Kidney epithelial cell (primary cell): ENCODE results near the gene MRPS12. TPM values are rescaled to one million over a fixed set of nuclear protein-coding genes. Genes with fewer than 3 reads are reported as not detected.

Experiments
- DNase-seq: peaks from one replicate; pipeline ENCODE4 v3.0.0-alpha.2; 2010; ENCODE audit warnings: low read depth
- H3K27me3 ChIP-seq: 2 replicates; pipeline ENCODE4 v1.6.0; 2011; ENCODE audit warnings: low read length; ENCODE audit not compliant: control insufficient read depth, insufficient read depth
- H3K36me3 ChIP-seq: 2 replicates; pipeline ENCODE4 v1.5.1; 2011; ENCODE audit warnings: low read length; ENCODE audit not compliant: control insufficient read depth, insufficient read depth
- H3K4me3 ChIP-seq: 2 replicates; pipeline ENCODE4 v1.5.1; 2011; ENCODE audit warnings: low read depth, mild to moderate bottlenecking, control low read depth, low read length
- total RNA-seq: library from RNA; depleted of rRNA; stranded (reverse); fragments of >200 nt; gene quantifications from 2 replicates; pipeline ENCODE4 v1.2.3, GENCODE V29; 2015
- TF ChIP-seq, protein P1 (sequence below): IDR thresholded peaks from 2 replicates; pipeline ENCODE4 v1.5.1; 2011; ENCODE audit warnings: mild to moderate bottlenecking, moderate library complexity, low read length, control low read depth, inconsistent platforms; ENCODE audit not compliant: insufficient read depth, poor library complexity, severe bottlenecking

The MRPS12 gene
- total RNA-seq, 1 donor from 2014 or later: 53.8 TPM

DNA sequence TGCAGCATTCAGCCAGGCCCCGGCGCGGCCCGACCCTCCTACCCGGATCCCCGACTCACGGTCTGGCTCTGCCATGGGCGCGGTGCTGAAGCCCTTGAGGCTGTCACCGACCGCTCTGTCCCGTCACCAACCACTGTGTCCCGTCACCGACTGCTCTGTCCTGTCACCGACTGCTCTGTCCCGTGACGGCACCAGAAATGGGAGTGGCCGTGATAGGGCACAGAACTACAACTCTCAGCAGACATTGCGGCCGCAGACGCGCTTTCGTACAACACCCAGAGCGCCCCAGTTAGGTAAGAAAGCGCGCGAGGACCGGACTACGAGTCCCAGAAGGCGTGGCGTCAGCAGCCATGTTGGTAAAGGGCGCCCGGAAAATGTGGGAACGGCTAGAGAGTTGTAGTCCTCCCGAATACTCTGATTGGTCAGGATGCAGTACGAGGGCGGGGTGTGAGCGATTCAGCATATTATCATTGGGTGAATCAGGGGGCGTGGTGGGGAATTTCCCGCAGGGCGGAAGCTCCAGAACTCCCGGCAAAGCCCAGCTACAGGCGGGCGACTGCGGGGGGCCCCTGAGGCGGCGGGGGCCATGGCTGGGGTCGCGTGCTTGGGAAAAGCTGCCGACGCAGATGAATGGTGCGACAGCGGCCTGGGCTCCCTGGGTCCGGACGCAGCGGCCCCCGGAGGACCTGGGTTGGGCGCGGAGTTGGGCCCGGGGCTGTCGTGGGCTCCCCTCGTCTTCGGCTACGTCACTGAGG is 31.1 kb upstream of the MRPS12 start, which contains the start of the genes NFKBIB and SIRT2:
NFKBIB (plus strand) TSS at position 523 of the 755 bp plus-strand sequence; CDS start at position 587, 64 bp downstream.
SIRT2 (minus strand) TSS at position 172 of the 755 bp plus-strand sequence; CDS start at position 75, 97 bp downstream.
- TF ChIP-seq, protein P1, sequence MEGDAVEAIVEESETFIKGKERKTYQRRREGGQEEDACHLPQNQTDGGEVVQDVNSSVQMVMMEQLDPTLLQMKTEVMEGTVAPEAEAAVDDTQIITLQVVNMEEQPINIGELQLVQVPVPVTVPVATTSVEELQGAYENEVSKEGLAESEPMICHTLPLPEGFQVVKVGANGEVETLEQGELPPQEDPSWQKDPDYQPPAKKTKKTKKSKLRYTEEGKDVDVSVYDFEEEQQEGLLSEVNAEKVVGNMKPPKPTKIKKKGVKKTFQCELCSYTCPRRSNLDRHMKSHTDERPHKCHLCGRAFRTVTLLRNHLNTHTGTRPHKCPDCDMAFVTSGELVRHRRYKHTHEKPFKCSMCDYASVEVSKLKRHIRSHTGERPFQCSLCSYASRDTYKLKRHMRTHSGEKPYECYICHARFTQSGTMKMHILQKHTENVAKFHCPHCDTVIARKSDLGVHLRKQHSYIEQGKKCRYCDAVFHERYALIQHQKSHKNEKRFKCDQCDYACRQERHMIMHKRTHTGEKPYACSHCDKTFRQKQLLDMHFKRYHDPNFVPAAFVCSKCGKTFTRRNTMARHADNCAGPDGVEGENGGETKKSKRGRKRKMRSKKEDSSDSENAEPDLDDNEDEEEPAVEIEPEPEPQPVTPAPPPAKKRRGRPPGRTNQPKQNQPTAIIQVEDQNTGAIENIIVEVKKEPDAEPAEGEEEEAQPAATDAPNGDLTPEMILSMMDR: no peak
- Histone ChIP-seq H3K4me3 (peak within 1 kb of the TSS; percentile 96), H3K27me3 (no peaks in the 10 kb centered on the region), H3K36me3 (no peaks in the 10 kb centered on the region)
- DNase-seq: peak; percentile 99

DNA sequence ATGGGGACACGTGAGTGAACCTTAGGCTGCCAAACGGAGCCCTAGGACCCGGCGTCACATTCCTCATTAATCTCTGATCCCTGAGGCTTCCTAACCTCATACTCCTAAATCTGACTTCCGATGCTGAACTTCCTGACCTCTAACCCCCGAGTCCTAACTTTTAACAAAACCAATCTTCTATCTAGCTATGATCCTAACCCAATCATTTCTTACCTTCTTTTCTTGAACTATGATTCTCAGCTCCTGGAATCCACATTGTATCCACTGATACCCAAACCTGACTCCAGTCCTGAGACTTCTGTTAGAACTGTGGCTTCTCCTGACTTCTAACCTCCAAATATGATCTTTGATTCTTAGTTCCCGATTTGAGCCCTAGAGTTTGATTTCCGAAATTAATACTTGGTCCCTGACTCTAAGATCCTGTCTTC is 30.5 kb upstream of the MRPS12 start:
- H3K4me3 ChIP-seq: peak overlapping the region; percentile 96
- H3K36me3 ChIP-seq: no peaks in the 10 kb centered on the region
- no peak for DNase-seq
- no peaks in the 10 kb centered on the region for H3K27me3 ChIP-seq
- TF ChIP-seq, protein P1: no peak

DNA sequence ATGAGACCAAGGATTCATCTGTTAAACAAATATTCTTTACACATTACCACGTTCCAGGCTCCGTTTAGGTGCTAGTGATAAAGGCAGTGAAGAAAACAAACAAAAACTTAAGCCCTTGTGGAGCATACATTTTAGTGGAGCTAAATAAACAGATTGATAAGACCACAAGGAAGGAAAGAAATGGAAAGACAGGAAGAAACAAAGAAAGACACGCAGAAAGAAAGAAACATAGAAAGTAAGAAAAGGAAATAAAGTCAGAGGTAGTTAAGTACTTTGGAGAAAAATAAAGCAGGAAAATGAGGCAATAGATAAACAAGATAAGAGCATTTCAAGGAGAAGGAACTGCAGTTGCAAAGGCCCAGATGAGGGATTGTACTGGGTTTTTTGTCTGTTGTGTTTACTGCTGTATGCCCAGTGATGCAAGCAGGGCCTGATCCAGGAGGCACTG is 30.0 kb upstream of the MRPS12 start:
- peak overlapping the region; percentile 96 for H3K4me3 ChIP-seq
- H3K27me3 ChIP-seq: no peaks in the 10 kb centered on the region
- no peak for DNase-seq
- TF ChIP-seq, protein P1: no peak
- no peaks in the 10 kb centered on the region for H3K36me3 ChIP-seq

DNA sequence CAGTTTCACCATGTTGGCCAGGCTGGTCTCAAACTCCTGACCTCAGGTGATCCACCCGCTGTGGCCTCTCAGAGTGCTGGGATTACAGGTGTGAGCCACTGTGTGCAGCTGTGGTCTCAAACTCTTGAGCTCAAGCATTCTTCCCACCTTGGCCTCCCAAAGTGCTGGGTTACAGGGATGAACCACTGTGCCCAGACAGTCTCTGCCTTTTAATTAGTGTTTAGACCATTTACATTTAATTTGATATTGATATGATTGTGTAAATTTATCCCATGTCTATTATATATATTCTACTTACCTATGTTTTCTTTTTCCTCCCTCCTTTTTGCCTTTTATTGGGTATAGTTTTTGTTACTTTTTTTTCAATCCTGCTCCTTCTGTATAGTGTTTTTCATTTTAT is 29.1 kb upstream of the MRPS12 start:
- Histone ChIP-seq H3K36me3 (no peaks in the 10 kb centered on the region), H3K4me3 (no peak overlapping the region), H3K27me3 (no peaks in the 10 kb centered on the region)
- TF ChIP-seq, protein P1: no peak
- no peak for DNase-seq

DNA sequence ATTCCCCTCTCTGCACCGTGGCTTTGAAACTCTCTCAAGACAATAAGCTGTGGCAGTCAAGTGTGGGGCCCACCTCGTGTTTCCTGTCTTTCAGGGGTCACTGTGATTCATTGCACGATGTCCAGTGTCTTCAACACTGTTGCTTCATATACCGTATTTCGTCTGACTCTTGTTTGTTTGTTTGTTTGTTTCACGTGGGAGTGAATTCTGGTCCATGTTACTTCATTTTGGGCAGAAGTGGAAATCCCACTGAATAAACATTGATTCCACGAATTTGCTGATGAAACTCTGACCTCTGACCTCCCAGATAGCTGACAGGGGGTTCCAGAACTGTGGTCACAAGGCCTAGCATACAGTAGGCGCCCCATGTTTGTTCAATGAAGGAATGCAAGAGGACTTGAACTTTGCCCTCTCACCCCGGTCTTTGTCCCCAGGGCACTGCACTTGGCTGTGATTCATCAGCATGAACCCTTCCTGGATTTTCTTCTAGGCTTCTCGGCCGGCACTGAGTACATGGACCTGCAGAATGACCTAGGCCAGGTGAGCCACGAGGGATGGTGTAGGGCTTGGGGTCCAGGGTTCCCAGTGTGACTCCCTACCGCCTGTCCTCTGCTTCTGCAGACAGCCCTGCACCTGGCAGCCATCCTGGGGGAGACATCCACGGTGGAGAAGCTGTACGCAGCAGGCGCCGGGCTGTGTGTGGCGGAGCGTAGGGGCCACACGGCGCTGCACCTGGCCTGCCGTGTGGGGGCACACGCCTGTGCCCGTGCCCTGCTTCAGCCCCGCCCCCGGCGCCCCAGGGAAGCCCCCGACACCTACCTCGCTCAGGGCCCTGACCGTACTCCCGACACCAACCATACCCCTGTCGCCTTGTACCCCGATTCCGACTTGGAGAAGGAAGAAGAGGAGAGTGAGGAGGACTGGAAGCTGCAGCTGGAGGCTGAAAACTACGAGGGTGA is 25.9 kb upstream of the MRPS12 start:
- DNase-seq: no peak
- Histone ChIP-seq H3K36me3 (no peaks in the 10 kb centered on the region), H3K4me3 (no peak overlapping the region), H3K27me3 (no peaks in the 10 kb centered on the region)
- TF ChIP-seq, protein P1: no peak
